ENCODE measurements around the gene PRSS2. TPM values are rescaled to one million over a fixed set of nuclear protein-coding genes. Genes with fewer than 3 reads are reported as not detected.

The PRSS2 gene
- total and polyA plus RNA-seq, 2 donors from 2014 or later, result not detected

DNA sequence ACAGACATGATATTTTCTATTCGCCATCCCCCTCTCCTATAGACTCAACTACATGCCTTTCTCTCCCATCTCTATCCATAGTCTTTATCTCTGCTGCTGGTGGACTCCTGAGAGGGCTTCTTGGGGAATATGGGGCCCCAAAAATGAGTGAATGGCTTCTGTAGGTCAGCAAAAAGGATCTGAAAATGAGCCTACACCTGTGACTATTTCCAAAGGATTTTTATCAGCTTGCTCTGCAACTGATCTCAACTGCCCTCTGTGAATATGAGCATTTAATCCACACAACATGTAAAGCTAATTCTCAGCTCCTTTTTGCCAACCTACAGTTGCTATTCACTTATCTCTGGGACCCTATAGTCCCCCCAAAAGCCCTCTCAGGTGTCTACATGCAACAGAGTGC is 36.2 kb downstream of the PRSS2 start:
- intact Hi-C loops (cut with DNase I), result no loop called here
- Histone ChIP-seq H3K4me1 (ENCODE audit: control insufficient read depth in 2 of 3, insufficient read depth in 2 of 3, low read depth in 1 of 3, low read length in 3 of 3) (no peaks in the 10 kb centered on the region), H3K27ac (ENCODE audit: low read depth in 2 of 2, low read length in 2 of 2) (no peak overlapping the region), H3K9ac (ENCODE audit: low read length in 3 of 3) (no peak overlapping the region), H3K36me3 (ENCODE audit: control insufficient read depth in 2 of 3, insufficient read depth in 3 of 3, low read length in 3 of 3) (no peaks in the 10 kb centered on the region), H3K27me3 (ENCODE audit: control insufficient read depth, insufficient read depth, low read length) (no peaks in the 10 kb centered on the region), H3K9me3 (ENCODE audit: control insufficient read depth in 2 of 3, insufficient read depth in 1 of 3, low read length in 3 of 3) (no peaks in the 10 kb centered on the region), H3K4me3 (ENCODE audit: low read length in 3 of 3) (no peak overlapping the region)
- TF ChIP-seq, protein P1, sequence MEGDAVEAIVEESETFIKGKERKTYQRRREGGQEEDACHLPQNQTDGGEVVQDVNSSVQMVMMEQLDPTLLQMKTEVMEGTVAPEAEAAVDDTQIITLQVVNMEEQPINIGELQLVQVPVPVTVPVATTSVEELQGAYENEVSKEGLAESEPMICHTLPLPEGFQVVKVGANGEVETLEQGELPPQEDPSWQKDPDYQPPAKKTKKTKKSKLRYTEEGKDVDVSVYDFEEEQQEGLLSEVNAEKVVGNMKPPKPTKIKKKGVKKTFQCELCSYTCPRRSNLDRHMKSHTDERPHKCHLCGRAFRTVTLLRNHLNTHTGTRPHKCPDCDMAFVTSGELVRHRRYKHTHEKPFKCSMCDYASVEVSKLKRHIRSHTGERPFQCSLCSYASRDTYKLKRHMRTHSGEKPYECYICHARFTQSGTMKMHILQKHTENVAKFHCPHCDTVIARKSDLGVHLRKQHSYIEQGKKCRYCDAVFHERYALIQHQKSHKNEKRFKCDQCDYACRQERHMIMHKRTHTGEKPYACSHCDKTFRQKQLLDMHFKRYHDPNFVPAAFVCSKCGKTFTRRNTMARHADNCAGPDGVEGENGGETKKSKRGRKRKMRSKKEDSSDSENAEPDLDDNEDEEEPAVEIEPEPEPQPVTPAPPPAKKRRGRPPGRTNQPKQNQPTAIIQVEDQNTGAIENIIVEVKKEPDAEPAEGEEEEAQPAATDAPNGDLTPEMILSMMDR (IDR thresholded peaks at IDR 0.05; ENCODE audit: borderline replicate concordance, extremely low read depth, insufficient read depth), result no peak
- FAIRE-seq (no peak), DNase-seq (no peak)

DNA sequence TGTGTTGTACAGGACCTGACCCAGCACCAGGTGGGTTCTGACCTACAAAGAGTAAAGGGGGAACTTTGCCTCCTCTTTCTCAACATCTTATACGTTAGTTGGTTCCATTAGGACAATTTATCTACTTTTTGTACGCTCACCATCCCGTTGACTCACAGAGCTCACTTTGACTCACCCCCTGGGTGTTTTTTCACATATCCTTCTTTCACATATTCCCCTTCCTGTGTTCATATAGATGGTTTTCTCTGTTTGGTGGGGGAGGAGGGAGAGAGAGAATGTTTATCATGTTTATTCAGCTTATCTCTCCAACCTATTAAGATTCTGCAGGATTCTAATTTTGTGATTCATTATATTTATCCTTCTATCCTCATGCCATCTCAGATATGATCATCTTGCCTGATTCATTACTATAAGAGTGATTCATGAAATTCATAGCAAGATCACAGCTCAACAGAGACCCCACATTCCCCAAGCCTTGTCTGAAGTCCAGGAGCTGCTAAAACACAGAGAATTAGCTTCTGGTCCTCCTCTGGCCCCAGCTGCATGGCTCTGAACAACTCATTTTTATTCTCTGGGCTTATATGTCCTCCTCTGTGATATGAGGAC is 37.2 kb downstream of the PRSS2 start:
- FAIRE-seq (no peak), DNase-seq (no peak)
- Histone ChIP-seq H3K9ac (ENCODE audit: low read length in 3 of 3) (no peak overlapping the region), H3K4me1 (ENCODE audit: control insufficient read depth in 2 of 3, insufficient read depth in 2 of 3, low read depth in 1 of 3, low read length in 3 of 3) (no peaks in the 10 kb centered on the region), H3K27ac (ENCODE audit: low read depth in 2 of 2, low read length in 2 of 2) (no peak overlapping the region), H3K9me3 (ENCODE audit: control insufficient read depth in 2 of 3, insufficient read depth in 1 of 3, low read length in 3 of 3) (no peaks in the 10 kb centered on the region), H3K4me3 (ENCODE audit: low read length in 3 of 3) (no peak overlapping the region), H3K27me3 (ENCODE audit: control insufficient read depth, insufficient read depth, low read length) (no peaks in the 10 kb centered on the region), H3K36me3 (ENCODE audit: control insufficient read depth in 2 of 3, insufficient read depth in 3 of 3, low read length in 3 of 3) (no peaks in the 10 kb centered on the region)
- TF ChIP-seq, protein P1 (IDR thresholded peaks at IDR 0.05; ENCODE audit: borderline replicate concordance, extremely low read depth, insufficient read depth), result no peak
- intact Hi-C loops (cut with DNase I), result no loop called here

DNA sequence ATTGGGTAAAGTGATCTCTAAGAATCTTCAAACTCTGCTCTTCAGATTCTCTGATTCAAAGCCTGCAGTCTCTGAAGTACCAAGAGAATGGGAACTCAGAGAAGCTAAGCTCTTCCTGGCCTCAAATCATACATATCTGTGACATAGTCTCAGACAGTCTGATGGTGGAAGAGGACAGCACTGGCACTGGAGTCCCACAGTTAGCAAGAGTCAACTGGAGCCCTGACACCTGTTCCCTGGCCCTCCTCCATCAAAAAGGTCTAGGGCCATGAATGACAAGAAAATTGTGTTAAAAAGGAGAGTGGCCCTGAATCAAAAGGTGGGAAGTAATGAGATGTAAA is 37.7 kb downstream of the PRSS2 start:
- no peak overlapping the region for H3K4me3 ChIP-seq (ENCODE audit: low read length in 3 of 3)
- H3K9me3 ChIP-seq (ENCODE audit: control insufficient read depth in 2 of 3, insufficient read depth in 1 of 3, low read length in 3 of 3), result no peaks in the 10 kb centered on the region
- intact Hi-C loops (cut with DNase I), result no loop called here
- no peaks in the 10 kb centered on the region for H3K4me1 ChIP-seq (ENCODE audit: control insufficient read depth in 2 of 3, insufficient read depth in 2 of 3, low read depth in 1 of 3, low read length in 3 of 3)
- H3K9ac ChIP-seq (ENCODE audit: low read length in 3 of 3), result no peak overlapping the region
- no peaks in the 10 kb centered on the region for H3K27me3 ChIP-seq (ENCODE audit: control insufficient read depth, insufficient read depth, low read length)
- no peaks in the 10 kb centered on the region for H3K36me3 ChIP-seq (ENCODE audit: control insufficient read depth in 2 of 3, insufficient read depth in 3 of 3, low read length in 3 of 3)
- FAIRE-seq (no peak), DNase-seq (no peak)
- H3K27ac ChIP-seq (ENCODE audit: low read depth in 2 of 2, low read length in 2 of 2), result no peak overlapping the region
- TF ChIP-seq, protein P1 (IDR thresholded peaks at IDR 0.05; ENCODE audit: borderline replicate concordance, extremely low read depth, insufficient read depth), result no peak
